Measurements from ENCODE around the gene FAM193B.
A peak's percentile ranks its signal among the peaks of the same experiment; 100 is the strongest.
"Not testable (repeated sequence)": the region's sequence is repeated elsewhere in the genome, so short reads cannot be mapped to it uniquely, and the experiment has no call there.

The FAM193B gene

GRCh38 chr5:177576169-177576568, 21.8 kb upstream of the FAM193B start:
- DNase-seq (ENCODE audit: low read depth in 2 of 2) = no peak

GRCh38 chr5:177575488-177575887, 21.1 kb upstream of the FAM193B start:
- no peak for DNase-seq (ENCODE audit: low read depth in 2 of 2)

GRCh38 chr5:177569894-177570293, 15.5 kb upstream of the FAM193B start:
- DNase-seq (ENCODE audit: low read depth in 2 of 2) = no peak

- no peak for DNase-seq (ENCODE audit: low read depth in 2 of 2)
Observed at GRCh38 chr5:177568326-177568725, 14.0 kb upstream of the FAM193B start.

- no peak for DNase-seq (ENCODE audit: low read depth in 2 of 2)
Observed at GRCh38 chr5:177565046-177565445, 10.7 kb upstream of the FAM193B start.

GRCh38 chr5:177559446-177559941, 5.1 kb upstream of the FAM193B start:
- DNase-seq (ENCODE audit: low read depth in 2 of 2) = not testable (repeated sequence)

- DNase-seq (ENCODE audit: low read depth in 2 of 2) = no peak
Observed at GRCh38 chr5:177557796-177558195, 3.4 kb upstream of the FAM193B start.

GRCh38 chr5:177557041-177557647, 2.8 kb upstream of the FAM193B start:
- no peak for DNase-seq (ENCODE audit: low read depth in 2 of 2)

- no peak for DNase-seq (ENCODE audit: low read depth in 2 of 2)
Observed at GRCh38 chr5:177555665-177556064, 1.3 kb upstream of the FAM193B start.

- DNase-seq (ENCODE audit: low read depth in 2 of 2) = no peak
Observed at GRCh38 chr5:177555228-177555627, 865 bp upstream of the FAM193B start.

GRCh38 chr5:177553671-177554429, 513 bp downstream of the FAM193B start:
- peak; percentile 20 to 37 for DNase-seq (ENCODE audit: low read depth in 2 of 2)

GRCh38 chr5:177552839-177553455, 1.4 kb downstream of the FAM193B start:
- no peak for DNase-seq (ENCODE audit: low read depth in 2 of 2)

- no peak for DNase-seq (ENCODE audit: low read depth in 2 of 2)
Observed at GRCh38 chr5:177550122-177550521, 4.2 kb downstream of the FAM193B start.

GRCh38 chr5:177548495-177548894, 5.9 kb downstream of the FAM193B start:
- no peak for DNase-seq (ENCODE audit: low read depth in 2 of 2)

- DNase-seq (ENCODE audit: low read depth in 2 of 2) = no peak
Observed at GRCh38 chr5:177547736-177548135, 6.6 kb downstream of the FAM193B start.

GRCh38 chr5:177546258-177546741, 8.1 kb downstream of the FAM193B start:
- no peak for DNase-seq (ENCODE audit: low read depth in 2 of 2)

- DNase-seq (ENCODE audit: low read depth in 2 of 2) = no peak
Observed at GRCh38 chr5:177545487-177546257, 8.7 kb downstream of the FAM193B start.

- DNase-seq (ENCODE audit: low read depth in 2 of 2) = no peak
Observed at GRCh38 chr5:177542816-177543465, 11.4 kb downstream of the FAM193B start.

GRCh38 chr5:177540438-177540837, 13.9 kb downstream of the FAM193B start:
- no peak for DNase-seq (ENCODE audit: low read depth in 2 of 2)

GRCh38 chr5:177539411-177539810, 15.0 kb downstream of the FAM193B start:
- DNase-seq (ENCODE audit: low read depth in 2 of 2) = no peak

- DNase-seq (ENCODE audit: low read depth in 2 of 2) = no peak
Observed at GRCh38 chr5:177538876-177539275, 15.5 kb downstream of the FAM193B start.

Data from stimulated activated CD4-positive, alpha-beta T cell treated with anti-CD3 and anti-CD28 coated beads, Interleukin-4, amount 100 ng/mL, for 48 hours (primary cell).